Lower leg skin (tissue), 4 donors: ENCODE data around the gene TTC9C. TPM values are rescaled to one million over a fixed set of nuclear protein-coding genes. Genes with fewer than 3 reads are reported as not detected.
"Not testable (repeated sequence)": the region's sequence is repeated elsewhere in the genome, so short reads cannot be mapped to it uniquely, and the experiment has no call there.

Source experiments
- DNase-seq, 2 donors: peaks; one replicate each; pipeline ENCODE4 v3.0.0-alpha.2; 2019; ENCODE audit warnings: low spot score in 2 of 2
- H3K4me3 ChIP-seq: fragments of 200-600 bp; sonication (generic); 2 replicates; pipeline ENCODE4 v1.5.1; 2017; ENCODE audit warnings: mild to moderate bottlenecking, low read depth; ENCODE audit not compliant: poor library complexity, severe bottlenecking
- POLR2A ChIP-seq, 2 donors: fragments of 450-650 bp; IDR thresholded peaks; one replicate each; pipeline ENCODE4 v1.6.1; 2016 to 2017; ENCODE audit warnings: antibody characterized with exemption in 2 of 2, mild to moderate bottlenecking in 1 of 2, moderate library complexity in 1 of 2
- WGBS, 2 donors: methylation state at CpG; one replicate each; pipeline ENCODE4 v1.1.5; 2018; 5-methylcytosine and 5-hydroxymethylcytosine counted together
- intact Hi-C: fragments of 100-400 bp; cut with DNase I; formaldehyde crosslinking; loops from one replicate; pipeline ENCODE4 v1.15.0; 2023; ENCODE audit warnings: low total_unique reads
- total RNA-seq, 4 donors: library from RNA; depleted of rRNA; stranded (reverse); fragments of >200 nt; gene quantifications; one replicate each; pipeline ENCODE4 v1.1.0, GENCODE V29; 2016
- TF ChIP-seq, protein P1 (sequence below), 3 donors: fragments of 450-650 bp; IDR thresholded peaks; one replicate each; pipeline ENCODE4 v1.5.1; 2016; ENCODE audit warnings: antibody characterized with exemption in 3 of 3, mild to moderate bottlenecking in 3 of 3, moderate library complexity in 2 of 3

The TTC9C gene
- total RNA-seq, 4 donors from 2014 or later = 23.7 to 44.7 (median 33.9) TPM

DNA sequence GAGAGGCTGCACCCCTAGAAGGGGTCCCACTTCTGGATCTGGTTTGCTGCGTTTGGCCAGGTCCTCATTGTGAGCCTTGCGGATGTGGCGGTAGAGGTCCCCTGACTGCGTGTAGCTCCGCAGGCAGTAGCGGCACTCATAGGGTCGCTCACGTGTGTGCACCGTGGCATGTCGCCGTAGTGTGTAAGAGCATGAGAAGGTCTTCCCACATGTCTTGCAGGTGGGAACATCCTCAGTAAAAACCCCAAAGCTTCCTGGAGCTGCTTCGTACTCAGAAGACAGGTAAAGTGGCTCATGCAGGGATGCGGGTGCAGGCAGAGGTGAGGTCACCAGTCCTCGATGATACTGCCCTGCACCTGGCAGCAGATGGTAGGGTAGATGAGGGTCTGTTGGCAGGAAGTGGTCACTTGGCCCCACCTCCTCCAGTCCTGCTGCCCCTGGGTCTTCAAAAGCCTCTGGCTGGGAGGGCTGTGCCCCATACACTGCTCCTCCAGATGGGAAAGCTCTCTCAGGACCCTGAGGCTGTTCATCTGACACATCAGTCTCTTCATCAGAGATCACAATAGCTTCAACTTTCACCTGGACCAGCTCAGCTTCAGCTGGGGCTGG lies 24.0 kb downstream of the TTC9C start:
- intact Hi-C loops = no loop called here
- DNase-seq = no peak
- WGBS, 2 donors = 92 to 97% methylated on average over 10 to 14 of the region's 14 CpGs
- H3K4me3 ChIP-seq = no peak overlapping the region
- TF ChIP-seq, protein P1, sequence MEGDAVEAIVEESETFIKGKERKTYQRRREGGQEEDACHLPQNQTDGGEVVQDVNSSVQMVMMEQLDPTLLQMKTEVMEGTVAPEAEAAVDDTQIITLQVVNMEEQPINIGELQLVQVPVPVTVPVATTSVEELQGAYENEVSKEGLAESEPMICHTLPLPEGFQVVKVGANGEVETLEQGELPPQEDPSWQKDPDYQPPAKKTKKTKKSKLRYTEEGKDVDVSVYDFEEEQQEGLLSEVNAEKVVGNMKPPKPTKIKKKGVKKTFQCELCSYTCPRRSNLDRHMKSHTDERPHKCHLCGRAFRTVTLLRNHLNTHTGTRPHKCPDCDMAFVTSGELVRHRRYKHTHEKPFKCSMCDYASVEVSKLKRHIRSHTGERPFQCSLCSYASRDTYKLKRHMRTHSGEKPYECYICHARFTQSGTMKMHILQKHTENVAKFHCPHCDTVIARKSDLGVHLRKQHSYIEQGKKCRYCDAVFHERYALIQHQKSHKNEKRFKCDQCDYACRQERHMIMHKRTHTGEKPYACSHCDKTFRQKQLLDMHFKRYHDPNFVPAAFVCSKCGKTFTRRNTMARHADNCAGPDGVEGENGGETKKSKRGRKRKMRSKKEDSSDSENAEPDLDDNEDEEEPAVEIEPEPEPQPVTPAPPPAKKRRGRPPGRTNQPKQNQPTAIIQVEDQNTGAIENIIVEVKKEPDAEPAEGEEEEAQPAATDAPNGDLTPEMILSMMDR (IDR thresholded peaks at IDR 0.05) = no peak
- no peak for TF ChIP-seq POLR2A (IDR thresholded peaks at IDR 0.05)

DNA sequence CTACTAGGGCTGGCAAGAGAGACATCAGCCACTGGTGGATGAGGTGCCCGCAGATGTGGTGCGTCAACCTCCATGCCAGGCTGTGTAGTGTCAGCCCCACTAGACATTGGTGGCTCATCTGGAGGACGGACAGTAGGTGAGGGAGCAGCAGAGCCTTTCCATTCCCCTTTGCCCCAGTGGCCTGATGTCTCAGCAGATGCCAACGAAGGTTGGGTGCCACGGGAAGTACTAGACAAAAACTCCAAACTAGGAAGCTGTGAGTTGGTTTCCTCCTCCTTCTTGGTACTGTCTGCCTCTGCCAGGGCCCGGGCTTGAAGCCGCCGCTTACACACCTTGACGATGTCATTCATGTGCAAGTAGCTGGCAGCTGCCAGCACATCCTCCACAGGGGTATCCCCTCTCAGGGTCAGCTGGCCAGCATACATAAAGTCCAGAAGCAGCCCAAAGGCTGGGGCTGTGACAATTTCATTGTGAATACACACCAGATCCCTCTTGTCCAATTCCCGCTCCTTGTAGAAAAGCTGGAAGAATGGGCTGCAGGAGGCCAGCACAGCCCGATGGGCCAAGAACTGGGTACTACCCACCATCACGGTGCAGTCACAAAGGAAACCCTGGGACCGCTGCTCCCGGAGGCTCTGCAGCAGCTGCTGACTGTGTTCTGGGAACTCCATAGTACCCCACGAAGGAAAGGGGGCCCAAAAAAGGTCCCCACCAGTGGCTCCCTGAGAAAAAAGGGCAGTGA lies 24.9 kb downstream of the TTC9C start:
- H3K4me3 ChIP-seq = peak overlapping the region; percentile 13
- 54 to 60% methylated on average over 14 to 15 of the region's 15 CpGs for WGBS, 2 donors
- intact Hi-C loops = no loop called here
- TF ChIP-seq POLR2A (IDR thresholded peaks at IDR 0.05) = no peak
- TF ChIP-seq, protein P1 (IDR thresholded peaks at IDR 0.05) = no peak
- DNase-seq = no peak

DNA sequence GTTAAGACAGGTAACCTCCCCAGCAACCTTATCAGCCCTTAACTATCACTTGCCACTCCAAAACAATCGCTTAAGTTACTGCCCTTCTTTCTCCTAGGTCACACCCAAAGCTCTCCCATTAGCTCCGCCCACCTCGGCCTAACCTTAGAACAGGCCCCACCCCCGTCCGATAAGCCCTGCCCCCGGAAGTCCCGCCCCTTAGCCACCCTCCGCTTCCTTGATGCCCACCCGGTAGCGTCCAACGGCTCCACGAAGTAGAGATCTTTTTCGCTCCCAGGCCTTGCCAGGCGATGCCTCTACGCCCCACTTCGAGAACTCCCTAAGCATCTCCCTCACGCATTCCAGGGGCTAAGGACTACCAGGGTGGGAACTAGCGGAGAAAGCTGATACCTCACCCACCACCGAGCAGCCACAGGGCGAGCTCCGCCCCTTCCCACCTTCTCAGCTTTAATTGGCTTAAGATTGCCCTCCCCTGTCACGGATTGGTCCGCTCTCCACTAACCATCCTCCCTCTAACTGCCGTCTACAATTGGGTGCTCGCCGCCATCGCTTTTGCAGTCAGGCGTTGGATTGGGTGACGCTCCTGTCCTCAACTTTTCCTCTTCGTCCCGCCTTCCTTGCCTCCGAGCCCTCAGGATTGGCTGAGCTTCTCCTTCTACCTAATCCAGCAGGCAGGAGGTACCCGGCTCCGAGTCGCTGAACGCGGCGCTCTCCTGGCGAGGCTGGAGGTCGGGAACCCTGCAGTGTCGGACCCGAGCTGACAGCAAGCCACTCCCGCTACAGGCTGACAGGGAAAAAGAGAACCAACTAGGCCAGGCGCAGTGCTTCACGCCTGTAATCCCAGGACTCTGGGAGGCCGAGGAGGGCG lies 25.7 kb downstream of the TTC9C start, which contains the start of gene ZBTB3:
Gene ZBTB3, minus strand, starts transcription at position 425 of the 868 bp plus-strand sequence. CDS start 496 bp downstream, outside the sequence.
- intact Hi-C loops = no loop called here
- H3K4me3 ChIP-seq = peak within 1 kb of the TSS; percentile 56
- DNase-seq = peak; percentile 99
- 0 to 1% methylated on average over 47 of the region's 47 CpGs for WGBS, 2 donors
- TF ChIP-seq POLR2A (IDR thresholded peaks at IDR 0.05) = peak in 1 of 2 donors; percentile 62
- TF ChIP-seq, protein P1 (IDR thresholded peaks at IDR 0.05) = no peak

DNA sequence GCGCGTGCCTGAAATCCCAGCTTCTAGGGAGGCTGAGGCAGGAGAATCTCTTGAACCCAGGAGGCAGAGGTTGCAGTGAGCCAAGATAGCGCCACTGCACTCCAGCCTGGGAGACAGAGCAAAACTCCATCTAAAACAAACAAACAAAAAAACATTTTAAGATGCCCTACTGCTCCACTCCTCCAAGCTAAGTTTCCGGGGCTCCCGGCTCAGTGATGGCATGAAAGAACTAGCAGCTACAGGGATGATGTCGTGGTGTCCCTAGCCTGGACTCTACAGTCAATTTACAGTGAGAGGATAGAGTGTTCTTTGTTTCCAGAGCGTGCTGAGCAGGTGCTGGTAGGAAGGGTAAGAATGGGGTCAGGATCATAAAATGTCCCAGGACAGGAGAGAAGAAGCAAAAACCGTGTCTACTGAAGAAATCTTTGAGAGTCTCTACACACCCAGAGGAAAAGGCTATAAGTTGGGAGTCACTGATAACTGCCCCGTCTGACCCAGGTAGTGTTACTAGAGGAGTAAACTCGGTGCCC lies 26.9 kb downstream of the TTC9C start:
- DNase-seq = no peak
- H3K4me3 ChIP-seq = no peak overlapping the region
- intact Hi-C loops = no loop called here
- 77 to 82% methylated on average over 10 of the region's 10 CpGs for WGBS, 2 donors
- no peak for TF ChIP-seq POLR2A (IDR thresholded peaks at IDR 0.05)
- TF ChIP-seq, protein P1 (IDR thresholded peaks at IDR 0.05) = no peak

DNA sequence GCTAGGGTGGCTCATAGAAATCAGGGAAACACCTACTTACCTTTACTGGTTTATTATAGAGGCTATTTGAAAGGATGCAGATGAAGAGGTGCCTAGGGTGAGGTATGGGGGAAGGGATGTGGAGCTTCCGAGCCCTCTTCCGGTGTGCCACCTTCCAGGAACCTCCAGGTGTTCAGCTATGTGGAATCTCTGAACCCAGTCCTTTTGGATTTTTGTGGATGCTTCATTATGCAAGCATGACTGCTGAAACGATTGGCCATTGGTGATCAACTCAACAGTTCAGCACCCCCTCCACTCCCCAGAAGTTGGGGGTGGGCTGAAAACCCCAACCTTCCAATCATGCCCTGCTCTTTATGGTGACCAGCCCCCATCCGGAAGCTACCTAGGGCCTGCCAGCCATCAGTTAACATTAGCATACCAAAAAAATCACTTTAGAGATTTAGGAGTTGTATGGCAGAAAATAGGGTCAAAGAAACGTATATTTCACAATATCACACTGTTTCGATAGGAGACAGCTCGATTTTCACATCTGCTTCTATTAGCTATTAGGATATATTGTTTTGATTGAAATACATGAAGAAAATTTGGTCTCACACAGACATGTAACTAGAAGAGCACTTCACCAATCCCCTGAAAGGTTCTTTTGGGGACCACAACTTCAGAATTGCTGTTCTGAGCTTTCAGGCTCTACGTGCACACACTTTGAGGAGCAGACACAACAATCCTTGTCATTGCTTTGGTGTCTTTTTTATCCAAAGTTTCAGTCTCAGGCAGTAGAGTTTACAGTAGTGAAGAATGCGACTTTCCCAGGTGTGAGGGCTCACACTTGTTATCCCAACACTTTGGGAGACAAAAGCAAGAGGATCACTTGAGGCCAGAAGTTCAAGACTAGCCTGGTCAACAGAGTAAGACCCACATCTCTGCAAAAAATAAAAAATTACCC lies 29.8 kb downstream of the TTC9C start:
- TF ChIP-seq, protein P1 (IDR thresholded peaks at IDR 0.05) = no peak
- no peak for TF ChIP-seq POLR2A (IDR thresholded peaks at IDR 0.05)
- 61 to 65% methylated on average over 9 of the region's 9 CpGs for WGBS, 2 donors
- H3K4me3 ChIP-seq = no peak overlapping the region
- intact Hi-C loops = no loop called here
- no peak for DNase-seq

DNA sequence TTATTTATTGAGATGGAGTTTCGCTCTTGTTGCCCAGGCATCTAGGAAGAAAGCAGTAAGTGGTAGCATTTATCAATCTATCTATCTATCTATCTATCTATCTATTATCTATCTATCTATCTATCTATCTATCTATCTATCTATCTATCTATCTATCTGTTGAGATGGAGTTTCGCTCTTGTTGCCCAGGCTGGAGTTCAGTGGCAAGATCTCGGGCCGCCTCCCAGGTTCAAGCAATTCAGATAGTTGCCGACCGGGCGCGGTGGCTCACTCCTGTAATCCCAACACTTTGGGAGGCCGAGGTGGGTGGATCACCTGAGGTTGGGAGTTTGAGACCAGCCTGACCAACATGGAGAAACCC lies 32.6 kb downstream of the TTC9C start:
- intact Hi-C loops = not testable (repeated sequence)

More for the DNA sequence above, 32.6 kb downstream of the TTC9C start:
- 28 to 31% methylated on average over 9 of the region's 9 CpGs for WGBS, 2 donors
- not testable (repeated sequence) for DNase-seq, H3K4me3 ChIP-seq
